Airway epithelial cell (primary cell): ENCODE measurements around the gene ARHGEF28. TPM values are rescaled to one million over a fixed set of nuclear protein-coding genes. Genes with fewer than 3 reads are reported as not detected.

Experiments used
- total RNA-seq: library from RNA; depleted of rRNA; stranded (reverse); fragments of >200 nt; gene quantifications from 2 replicates; pipeline ENCODE4 v1.2.3, GENCODE V29; 2015

Gene ARHGEF28
- 15.7 and 19.5 TPM in 2 replicates for total RNA-seq

GRCh38 chr5:73625944-73626811 is at the start of gene ARHGEF28:
Gene ARHGEF28 (plus strand): TSS chr5:73626196. CDS start chr5:73684852, 58,656 bp downstream.

Other genes with a start within 250 kb of the ARHGEF28 start
- 2.0 and 3.0 TPM in 2 replicates for gene FOXD1, start 177.4 kb upstream of the ARHGEF28 start, total RNA-seq
- 667 and 682 TPM in 2 replicates for gene BTF3, start 127.8 kb upstream of the ARHGEF28 start, total RNA-seq
- gene ANKRA2, start 60.6 kb upstream of the ARHGEF28 start, total RNA-seq = 9.7 and 15.9 TPM in 2 replicates
- 13.2 and 13.8 TPM in 2 replicates for gene UTP15, start 60.5 kb upstream of the ARHGEF28 start, total RNA-seq